H1 (cell line): ENCODE results near the gene MT1B.

Experiments
- BACH1 ChIP-seq: IDR thresholded peaks from 2 replicates; pipeline ENCODE4 v1.6.1; 2012; ENCODE audit warnings: low read length, improper control_type of control experiment
- CBX5 ChIP-seq: fragments of 300-800, 300-1000 bp; sonication (generic); IDR thresholded peaks from 2 replicates; pipeline ENCODE4 v1.7.1; 2016; ENCODE audit warnings: antibody characterized with exemption, low read length, low read depth
- EZH2 ChIP-seq: fragments of 200-600 bp; sonication (generic); IDR thresholded peaks from 2 replicates; pipeline ENCODE4 v1.7.1; 2012; ENCODE audit warnings: low read depth, mild to moderate bottlenecking, moderate library complexity, low read length, inconsistent platforms; ENCODE audit not compliant: severe bottlenecking
- POLR2A ChIP-seq, 2 experiments: IDR thresholded peaks; 1 replicate in 1 of 2; 2 replicates in 1 of 2; pipeline ENCODE4 v1.6.1; 2011; ENCODE audit warnings: low read depth in 2 of 2, low read length in 2 of 2, mild to moderate bottlenecking in 2 of 2; ENCODE audit errors: control extremely low read depth in 1 of 2
- POLR2AphosphoS5 ChIP-seq: IDR thresholded peaks from 2 replicates; pipeline ENCODE4 v1.6.1; 2011; ENCODE audit warnings: low read depth, low read length
- RAD21 ChIP-seq, 2 experiments: IDR thresholded peaks in 1 of 2; conservative IDR thresholded peaks in 1 of 2; 2 replicates each; pipeline ENCODE4 v1.6.1; 2011; ENCODE audit warnings: low read depth in 2 of 2, low read length in 2 of 2, improper control_type of control experiment in 1 of 2, inconsistent platforms in 1 of 2, mild to moderate bottlenecking in 1 of 2, moderate library complexity in 1 of 2
- SP1 ChIP-seq: IDR thresholded peaks from 2 replicates; pipeline ENCODE4 v1.6.1; 2011; ENCODE audit warnings: low read depth, low read length
- TAF1 ChIP-seq: IDR thresholded peaks from 2 replicates; pipeline ENCODE4 v1.6.1; 2011; ENCODE audit warnings: mild to moderate bottlenecking, low read depth, low read length
- YY1 ChIP-seq: IDR thresholded peaks from 2 replicates; pipeline ENCODE4 v1.6.1; 2011; ENCODE audit warnings: low read depth, mild to moderate bottlenecking, low read length
- TF ChIP-seq, protein P1 (sequence below), 3 experiments: IDR thresholded peaks; 1 replicate in 2 of 3; 2 replicates in 1 of 3; pipeline versions ENCODE4 v1.5.1 to v1.6.1; 2011; ENCODE audit warnings: low read length in 3 of 3, mild to moderate bottlenecking in 3 of 3, inconsistent platforms in 2 of 3, low read depth in 1 of 3, moderate library complexity in 1 of 3; ENCODE audit not compliant: insufficient read depth in 1 of 3; ENCODE audit errors: control extremely low read depth in 1 of 3

DNA sequence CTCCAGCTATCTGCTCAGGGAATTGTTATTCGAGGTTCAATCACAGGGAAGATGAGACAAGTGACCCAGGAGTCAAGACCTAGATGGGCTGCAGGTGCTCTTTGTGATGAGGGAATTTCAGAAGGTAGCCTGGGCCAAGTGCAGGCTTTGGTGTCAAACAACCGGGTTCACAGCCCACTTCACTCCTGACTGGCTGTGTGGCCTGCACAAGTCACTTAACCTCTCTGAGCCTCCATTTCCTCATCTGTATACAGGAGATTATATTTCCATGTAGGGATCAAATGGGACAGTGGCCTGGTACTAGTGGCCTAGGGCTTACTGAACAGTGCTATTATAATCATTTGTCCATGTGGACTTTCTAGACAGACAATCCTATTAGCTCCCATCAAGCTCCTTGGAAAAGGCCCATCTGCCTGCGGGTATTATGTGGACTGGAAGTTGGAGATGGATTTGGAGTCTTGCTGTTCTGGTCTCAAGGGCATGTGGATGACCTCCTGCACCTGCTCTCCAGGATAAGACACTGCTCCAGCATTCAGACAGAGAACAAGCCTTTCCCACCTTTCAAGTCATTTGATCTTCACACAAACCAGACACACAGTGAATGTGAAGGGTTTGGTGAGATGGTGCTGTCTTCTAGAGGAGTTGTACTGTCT lies 27.5 kb downstream of the MT1B start:
- TF ChIP-seq TAF1 (no peak), POLR2AphosphoS5 (no peak), SP1 (no peak), POLR2A (IDR thresholded peaks at IDR 0.05; ENCODE audit: control extremely low read depth in 1 of 2, low read depth in 2 of 2, low read length in 2 of 2) (no peak), RAD21 (IDR thresholded peaks at IDR 0.05 in 1 of 2, conservative IDR thresholded peaks at IDR 0.05 in 1 of 2; ENCODE audit: low read depth in 2 of 2, low read length in 2 of 2) (no peak), CBX5 (no peak), BACH1 (no peak), YY1 (no peak), EZH2 (no peak)
- TF ChIP-seq, protein P1, sequence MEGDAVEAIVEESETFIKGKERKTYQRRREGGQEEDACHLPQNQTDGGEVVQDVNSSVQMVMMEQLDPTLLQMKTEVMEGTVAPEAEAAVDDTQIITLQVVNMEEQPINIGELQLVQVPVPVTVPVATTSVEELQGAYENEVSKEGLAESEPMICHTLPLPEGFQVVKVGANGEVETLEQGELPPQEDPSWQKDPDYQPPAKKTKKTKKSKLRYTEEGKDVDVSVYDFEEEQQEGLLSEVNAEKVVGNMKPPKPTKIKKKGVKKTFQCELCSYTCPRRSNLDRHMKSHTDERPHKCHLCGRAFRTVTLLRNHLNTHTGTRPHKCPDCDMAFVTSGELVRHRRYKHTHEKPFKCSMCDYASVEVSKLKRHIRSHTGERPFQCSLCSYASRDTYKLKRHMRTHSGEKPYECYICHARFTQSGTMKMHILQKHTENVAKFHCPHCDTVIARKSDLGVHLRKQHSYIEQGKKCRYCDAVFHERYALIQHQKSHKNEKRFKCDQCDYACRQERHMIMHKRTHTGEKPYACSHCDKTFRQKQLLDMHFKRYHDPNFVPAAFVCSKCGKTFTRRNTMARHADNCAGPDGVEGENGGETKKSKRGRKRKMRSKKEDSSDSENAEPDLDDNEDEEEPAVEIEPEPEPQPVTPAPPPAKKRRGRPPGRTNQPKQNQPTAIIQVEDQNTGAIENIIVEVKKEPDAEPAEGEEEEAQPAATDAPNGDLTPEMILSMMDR (IDR thresholded peaks at IDR 0.05; ENCODE audit: control extremely low read depth in 1 of 3, insufficient read depth in 1 of 3, low read depth in 1 of 3, low read length in 3 of 3): no peak
